Activated CD4-positive, alpha-beta memory T cell treated with anti-CD3 and anti-CD28 coated beads for 36 hours (primary cell): ENCODE data around the gene CTR9. TPM values are rescaled to one million over a fixed set of nuclear protein-coding genes. Genes with fewer than 3 reads are reported as not detected.

ENCODE experiments used
- CTCF ChIA-PET: fragments of 350-600 bp; sonication (Branson Sonifier 250); formaldehyde crosslinking; loops from one replicate; lab custom pipeline; 2021; ENCODE audit warnings: antibody characterized with exemption, inconsistent platforms; lab: Charles Lee
- POLR2A ChIA-PET: fragments of 350-600 bp; sonication (Branson Sonifier 250); formaldehyde crosslinking; loops from one replicate; lab custom pipeline; 2021; ENCODE audit warnings: antibody characterized with exemption; lab: Charles Lee
- DNase-seq: peaks from one replicate; pipeline ENCODE4 v3.0.0-alpha.2; 2020
- H3K27ac Mint-ChIP-seq: one replicate; pipeline ENCODE4 v1.8.0; 2021; ENCODE audit warnings: mixed read lengths
- H3K27me3 Mint-ChIP-seq: one replicate; pipeline ENCODE4 v1.8.0; 2021; ENCODE audit warnings: mixed read lengths
- H3K36me3 Mint-ChIP-seq: one replicate; pipeline ENCODE4 v1.8.0; 2021; ENCODE audit warnings: mixed read lengths
- H3K4me1 Mint-ChIP-seq: one replicate; pipeline ENCODE4 v1.8.0; 2021; ENCODE audit warnings: low read depth, mixed read lengths
- H3K4me3 Mint-ChIP-seq: one replicate; pipeline ENCODE4 v1.8.0; 2021; ENCODE audit warnings: mild to moderate bottlenecking, mixed read lengths
- H3K9me3 Mint-ChIP-seq: one replicate; pipeline ENCODE4 v1.8.0; 2021; ENCODE audit warnings: mixed read lengths
- intact Hi-C: fragments of 100-400 bp; cut with micrococcal nuclease; formaldehyde crosslinking; loops from one replicate; pipeline ENCODE4 v1.15.1; 2023
- total RNA-seq, 2 experiments: library from RNA; stranded (reverse); gene quantifications; one replicate each; pipeline ENCODE4 v1.2.3, GENCODE V29; 2021

CTR9 gene
- total RNA-seq, 2 experiments from 2014 or later: 37.6 to 39.9 TPM

GRCh38 chr11:10824888-10825287, 73.8 kb downstream of the CTR9 start:
- peaks cover 1% of the 10 kb centered on the region for H3K36me3 Mint-ChIP-seq
- intact Hi-C loops: no loop called here
- no peak for DNase-seq
- no peak overlapping the region for H3K4me3 Mint-ChIP-seq
- H3K27ac Mint-ChIP-seq: no peak overlapping the region
- ChIA-PET POLR2A (interaction anchor here (0.8 kb wide), 1 partner anchor 16 kb away, joined by 3 read pairs; the partner anchor contains the start of gene EIF4G2), CTCF (interaction anchor here (1.8 kb wide), 1 partner anchor 32 kb away, joined by 5 read pairs; no protein-coding TSS in a partner anchor)
- no peaks in the 10 kb centered on the region for H3K4me1 Mint-ChIP-seq
- H3K9me3 Mint-ChIP-seq: no peaks in the 10 kb centered on the region
- no peaks in the 10 kb centered on the region for H3K27me3 Mint-ChIP-seq

- H3K27ac Mint-ChIP-seq: no peak overlapping the region
- intact Hi-C loops: no loop called here
- H3K4me1 Mint-ChIP-seq: no peaks in the 10 kb centered on the region
- ChIA-PET POLR2A (no interaction called here), CTCF (no interaction called here)
- H3K4me3 Mint-ChIP-seq: no peak overlapping the region
- H3K27me3 Mint-ChIP-seq: peaks cover 3% of the 10 kb centered on the region
- H3K9me3 Mint-ChIP-seq: no peaks in the 10 kb centered on the region
- no peak for DNase-seq
- H3K36me3 Mint-ChIP-seq: peaks cover 2% of the 10 kb centered on the region
Measured at GRCh38 chr11:10828402-10828801, 77.4 kb downstream of the CTR9 start.

GRCh38 chr11:10829139-10829538, 78.1 kb downstream of the CTR9 start:
- Mint-ChIP-seq H3K36me3 (peaks cover 2% of the 10 kb centered on the region), H3K9me3 (no peaks in the 10 kb centered on the region), H3K4me1 (no peaks in the 10 kb centered on the region), H3K27me3 (peaks cover 3% of the 10 kb centered on the region), H3K4me3 (no peak overlapping the region), H3K27ac (no peak overlapping the region)
- POLR2A ChIA-PET: no interaction called here
- intact Hi-C loops: no loop called here
- CTCF ChIA-PET: interaction anchor here (0.6 kb wide), 1 partner anchor 326 kb away, joined by 3 read pairs; no protein-coding TSS in a partner anchor
- DNase-seq: no peak

Other genes with a start within 250 kb of the CTR9 start
- 10 to 100 TPM; 17.9 to 18.7 TPM for gene RNF141, start 210.1 kb upstream of the CTR9 start, total RNA-seq
- gene LYVE1, start 182.6 kb upstream of the CTR9 start, total RNA-seq: not detected
- gene IRAG1, start 57.5 kb upstream of the CTR9 start, total RNA-seq: not detected
- gene EIF4G2, start 57.7 kb downstream of the CTR9 start, total RNA-seq: 100 to 1,000 TPM; 794 to 835 TPM
- 10 to 100 TPM; 39.8 to 43.3 TPM for gene ZBED5, start 106.8 kb downstream of the CTR9 start, total RNA-seq